GM23338 (cell line): Measurements from ENCODE around the gene SBK1. TPM values are rescaled to one million over a fixed set of nuclear protein-coding genes. Genes with fewer than 3 reads are reported as not detected.

ENCODE experiments used
- ATAC-seq: fragments of 200-7000 bp; cut with Tn5 transposase; 3 replicates; pipeline ENCODE4 v1.9.1; 2020
- DNase-seq: peaks from one replicate; pipeline ENCODE4 v3.0.0-alpha.2; 2015; ENCODE audit warnings: low spot score
- H2AFZ ChIP-seq: fragments of 200-600 bp; sonication (generic); 2 replicates; pipeline ENCODE4 v1.8.0; 2016; ENCODE audit warnings: antibody characterized with exemption, mild to moderate bottlenecking, moderate library complexity
- H3F3A ChIP-seq: fragments of 200-600 bp; sonication (generic); replicated peaks from 2 replicates; pipeline ENCODE4 v1.8.0; 2017; ENCODE audit warnings: antibody characterized with exemption, mixed run types, low read depth
- H3K27ac ChIP-seq: fragments of 200-600 bp; sonication (generic); 2 replicates; pipeline ENCODE4 v1.6.1; 2016; ENCODE audit warnings: low read depth
- H3K27me3 ChIP-seq: fragments of 200-600 bp; sonication (generic); 2 replicates; pipeline ENCODE4 v1.8.0; 2016; ENCODE audit warnings: mild to moderate bottlenecking, mixed run types, moderate library complexity; ENCODE audit not compliant: insufficient read depth
- H3K36me3 ChIP-seq: fragments of 200-600 bp; sonication (generic); 2 replicates; pipeline ENCODE4 v1.8.0; 2016; ENCODE audit warnings: mild to moderate bottlenecking; ENCODE audit not compliant: insufficient read depth
- H3K4me1 ChIP-seq: fragments of 200-600 bp; sonication (generic); 2 replicates; pipeline ENCODE4 v1.8.0; 2016; ENCODE audit warnings: mild to moderate bottlenecking, moderate library complexity; ENCODE audit not compliant: insufficient read depth
- H3K4me2 ChIP-seq: fragments of 200-600 bp; sonication (generic); 2 replicates; pipeline ENCODE4 v1.7.1; 2017; ENCODE audit warnings: mixed run types
- H3K4me3 ChIP-seq: fragments of 200-600 bp; sonication (generic); 2 replicates; pipeline ENCODE4 v1.6.1; 2016; ENCODE audit warnings: mixed run types
- H3K79me2 ChIP-seq: fragments of 200-600 bp; sonication (generic); replicated peaks from 2 replicates; pipeline ENCODE4 v1.8.0; 2017; ENCODE audit warnings: mild to moderate bottlenecking; ENCODE audit not compliant: insufficient read depth
- H3K9me2 ChIP-seq: fragments of 200-600 bp; sonication (generic); 2 replicates; pipeline ENCODE4 v1.8.0; 2017; ENCODE audit not compliant: insufficient read depth
- H4K20me1 ChIP-seq: fragments of 200-600 bp; sonication (generic); replicated peaks from 2 replicates; pipeline ENCODE4 v1.8.0; 2017; ENCODE audit warnings: mild to moderate bottlenecking; ENCODE audit not compliant: insufficient read depth
- H3K27ac Mint-ChIP-seq: 2 replicates; pipeline ENCODE4 v1.8.0; 2020; ENCODE audit warnings: inconsistent platforms, mild to moderate bottlenecking, moderate library complexity, mixed read lengths
- H3K27me3 Mint-ChIP-seq: 3 replicates; pipeline ENCODE4 v1.8.0; 2022; ENCODE audit warnings: low read depth, mild to moderate bottlenecking, moderate library complexity, mixed read lengths, inconsistent platforms; ENCODE audit not compliant: insufficient read depth, poor library complexity
- H3K36me3 Mint-ChIP-seq: 3 replicates; pipeline ENCODE4 v1.8.0; 2021; ENCODE audit warnings: low read depth, mild to moderate bottlenecking, inconsistent platforms, moderate library complexity, mixed read lengths
- H3K4me1 Mint-ChIP-seq: 3 replicates; pipeline ENCODE4 v1.8.0; 2020; ENCODE audit warnings: mild to moderate bottlenecking, inconsistent platforms, mixed read lengths
- H3K4me3 Mint-ChIP-seq: 3 replicates; pipeline ENCODE4 v1.8.0; 2021; ENCODE audit warnings: moderate library complexity, mild to moderate bottlenecking, inconsistent platforms, mixed read lengths
- H3K9me3 Mint-ChIP-seq: 3 replicates; pipeline ENCODE4 v1.8.0; 2020; ENCODE audit warnings: moderate library complexity, mild to moderate bottlenecking, inconsistent platforms, mixed read lengths
- CREB1 ChIP-seq: fragments of 250-450 bp; sonication (Bioruptor Pico); IDR thresholded peaks from 2 replicates; pipeline ENCODE4 v1.5.0; 2020; ENCODE audit warnings: low read depth, mild to moderate bottlenecking, moderate library complexity
- ETS1 ChIP-seq: IDR thresholded peaks from 2 replicates; pipeline ENCODE4 v1.6.1; 2016; ENCODE audit warnings: antibody characterized with exemption
- EZH2 ChIP-seq: fragments of 200-600 bp; sonication (generic); IDR thresholded peaks from one replicate; pipeline ENCODE4 v1.8.0; 2017; ENCODE audit warnings: antibody characterized with exemption, mild to moderate bottlenecking, low read depth; ENCODE audit not compliant: unreplicated experiment
- JUNB ChIP-seq: IDR thresholded peaks from one replicate; pipeline ENCODE4 v1.6.1; 2016; ENCODE audit warnings: antibody characterized with exemption; ENCODE audit not compliant: unreplicated experiment
- POLR2AphosphoS5 ChIP-seq: IDR thresholded peaks from 2 replicates; pipeline ENCODE4 v1.6.1; 2016; ENCODE audit warnings: antibody characterized with exemption, low read depth
- STAT1 ChIP-seq: IDR thresholded peaks from one replicate; pipeline ENCODE4 v1.6.1; 2016; ENCODE audit warnings: antibody characterized with exemption; ENCODE audit not compliant: unreplicated experiment
- ZNF114 ChIP-seq: fragments of 250-450 bp; sonication (Bioruptor Pico); IDR thresholded peaks from 2 replicates; pipeline ENCODE4 v1.5.0; 2020; ENCODE audit warnings: mild to moderate bottlenecking, moderate library complexity
- ZNF331 ChIP-seq: fragments of 250-450 bp; sonication (Bioruptor Pico); IDR thresholded peaks from 2 replicates; pipeline ENCODE4 v1.5.0; 2020; ENCODE audit warnings: low read depth, mild to moderate bottlenecking, moderate library complexity
- polyA plus RNA-seq: library from polyadenylated mRNA; unstranded; fragments of >200 nt; fragmentation: Nextera tagmentation; extraction: Ambion mirVana; gene quantifications from 2 replicates; pipeline ENCODE4 v1.2.1, GENCODE V29; 2016
- total RNA-seq: library from RNA; depleted of rRNA; stranded (reverse); fragments of >200 nt; shearing (Covaris generic); gene quantifications from 2 replicates; pipeline ENCODE4 v1.2.3, GENCODE V29; 2014
- TF ChIP-seq, protein P1 (sequence below): IDR thresholded peaks from one replicate; pipeline ENCODE4 v1.6.1; 2018; ENCODE audit warnings: antibody characterized with exemption; ENCODE audit not compliant: unreplicated experiment
- TF ChIP-seq, protein P2 (sequence below), 2 experiments: fragments of 200-600 bp in 1 of 2; sonication (generic) in 1 of 2; conservative IDR thresholded peaks; 2 replicates each; pipeline versions ENCODE4 v1.5.1 to v1.6.1; 2016 to 2017; ENCODE audit warnings: antibody characterized with exemption in 2 of 2, low read depth in 2 of 2, mild to moderate bottlenecking in 2 of 2, moderate library complexity in 1 of 2

Gene SBK1
- total and polyA plus RNA-seq, 2 experiments from 2014 or later, result 23.9 to 68.1 TPM

DNA sequence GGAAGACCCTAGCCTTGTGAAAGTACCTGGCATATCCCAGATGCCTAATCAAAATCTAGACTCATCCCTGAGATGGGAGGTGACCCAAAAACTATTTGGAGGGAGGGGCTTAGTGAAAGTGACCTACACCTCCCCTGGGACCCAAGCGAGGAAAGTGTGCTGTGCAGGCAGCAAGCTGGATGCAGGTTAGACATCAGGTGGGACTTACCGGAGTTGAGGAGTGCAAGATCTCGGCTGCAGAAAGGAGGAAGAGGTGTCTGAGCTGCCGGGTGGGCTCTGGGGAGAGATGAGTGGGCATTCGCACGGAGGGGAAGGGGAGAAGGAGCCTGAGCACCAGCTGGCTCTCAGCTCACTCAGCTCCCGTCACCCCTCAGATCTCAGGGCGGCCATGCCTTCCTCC, 10.3 kb upstream of the SBK1 start:
- 0 out of 2 replicates have a peak, but pooled peaks cover 10% of the 10 kb centered on the region for H3F3A ChIP-seq
- peaks cover 15% of the 10 kb centered on the region for H3K27me3 Mint-ChIP-seq
- no peaks in the 10 kb centered on the region; the same call in 1 of the 2 replicates for H4K20me1 ChIP-seq
- H3K4me3 Mint-ChIP-seq, result no peak overlapping the region; the same call in 2 of the 3 replicates
- H3K79me2 ChIP-seq, result no peaks in the 10 kb centered on the region
- no peak for TF ChIP-seq ZNF114 (CRISPR knock-in tag)
- no peak for TF ChIP-seq CREB1 (CRISPR knock-in tag)
- TF ChIP-seq JUNB, result no peak
- TF ChIP-seq, protein P1, sequence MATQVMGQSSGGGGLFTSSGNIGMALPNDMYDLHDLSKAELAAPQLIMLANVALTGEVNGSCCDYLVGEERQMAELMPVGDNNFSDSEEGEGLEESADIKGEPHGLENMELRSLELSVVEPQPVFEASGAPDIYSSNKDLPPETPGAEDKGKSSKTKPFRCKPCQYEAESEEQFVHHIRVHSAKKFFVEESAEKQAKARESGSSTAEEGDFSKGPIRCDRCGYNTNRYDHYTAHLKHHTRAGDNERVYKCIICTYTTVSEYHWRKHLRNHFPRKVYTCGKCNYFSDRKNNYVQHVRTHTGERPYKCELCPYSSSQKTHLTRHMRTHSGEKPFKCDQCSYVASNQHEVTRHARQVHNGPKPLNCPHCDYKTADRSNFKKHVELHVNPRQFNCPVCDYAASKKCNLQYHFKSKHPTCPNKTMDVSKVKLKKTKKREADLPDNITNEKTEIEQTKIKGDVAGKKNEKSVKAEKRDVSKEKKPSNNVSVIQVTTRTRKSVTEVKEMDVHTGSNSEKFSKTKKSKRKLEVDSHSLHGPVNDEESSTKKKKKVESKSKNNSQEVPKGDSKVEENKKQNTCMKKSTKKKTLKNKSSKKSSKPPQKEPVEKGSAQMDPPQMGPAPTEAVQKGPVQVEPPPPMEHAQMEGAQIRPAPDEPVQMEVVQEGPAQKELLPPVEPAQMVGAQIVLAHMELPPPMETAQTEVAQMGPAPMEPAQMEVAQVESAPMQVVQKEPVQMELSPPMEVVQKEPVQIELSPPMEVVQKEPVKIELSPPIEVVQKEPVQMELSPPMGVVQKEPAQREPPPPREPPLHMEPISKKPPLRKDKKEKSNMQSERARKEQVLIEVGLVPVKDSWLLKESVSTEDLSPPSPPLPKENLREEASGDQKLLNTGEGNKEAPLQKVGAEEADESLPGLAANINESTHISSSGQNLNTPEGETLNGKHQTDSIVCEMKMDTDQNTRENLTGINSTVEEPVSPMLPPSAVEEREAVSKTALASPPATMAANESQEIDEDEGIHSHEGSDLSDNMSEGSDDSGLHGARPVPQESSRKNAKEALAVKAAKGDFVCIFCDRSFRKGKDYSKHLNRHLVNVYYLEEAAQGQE, result no peak
- TF ChIP-seq EZH2, result no peak
- TF ChIP-seq, protein P2, sequence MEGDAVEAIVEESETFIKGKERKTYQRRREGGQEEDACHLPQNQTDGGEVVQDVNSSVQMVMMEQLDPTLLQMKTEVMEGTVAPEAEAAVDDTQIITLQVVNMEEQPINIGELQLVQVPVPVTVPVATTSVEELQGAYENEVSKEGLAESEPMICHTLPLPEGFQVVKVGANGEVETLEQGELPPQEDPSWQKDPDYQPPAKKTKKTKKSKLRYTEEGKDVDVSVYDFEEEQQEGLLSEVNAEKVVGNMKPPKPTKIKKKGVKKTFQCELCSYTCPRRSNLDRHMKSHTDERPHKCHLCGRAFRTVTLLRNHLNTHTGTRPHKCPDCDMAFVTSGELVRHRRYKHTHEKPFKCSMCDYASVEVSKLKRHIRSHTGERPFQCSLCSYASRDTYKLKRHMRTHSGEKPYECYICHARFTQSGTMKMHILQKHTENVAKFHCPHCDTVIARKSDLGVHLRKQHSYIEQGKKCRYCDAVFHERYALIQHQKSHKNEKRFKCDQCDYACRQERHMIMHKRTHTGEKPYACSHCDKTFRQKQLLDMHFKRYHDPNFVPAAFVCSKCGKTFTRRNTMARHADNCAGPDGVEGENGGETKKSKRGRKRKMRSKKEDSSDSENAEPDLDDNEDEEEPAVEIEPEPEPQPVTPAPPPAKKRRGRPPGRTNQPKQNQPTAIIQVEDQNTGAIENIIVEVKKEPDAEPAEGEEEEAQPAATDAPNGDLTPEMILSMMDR (conservative IDR thresholded peaks at IDR 0.05; ENCODE audit: low read depth in 2 of 2), result no peak
- TF ChIP-seq ZNF331 (CRISPR knock-in tag), result no peak
- no peak for TF ChIP-seq POLR2AphosphoS5
- TF ChIP-seq ETS1, result no peak
- no peak for TF ChIP-seq STAT1
- no peaks in the 10 kb centered on the region for H3K4me1 ChIP-seq
- H2AFZ ChIP-seq, result no peak overlapping the region
- H3K4me3 ChIP-seq, result no peak overlapping the region
- H3K36me3 ChIP-seq, result no peaks in the 10 kb centered on the region
- H3K27me3 ChIP-seq, result peaks cover 5% of the 10 kb centered on the region
- ATAC-seq (no peak), DNase-seq (no peak)
- H3K4me1 Mint-ChIP-seq, result peaks cover 8% of the 10 kb centered on the region
- no peak overlapping the region for H3K27ac ChIP-seq
- no peak overlapping the region for H3K4me2 ChIP-seq
- no peaks in the 10 kb centered on the region for H3K9me2 ChIP-seq
- H3K9me3 Mint-ChIP-seq, result no peaks in the 10 kb centered on the region
- H3K36me3 Mint-ChIP-seq, result peaks cover 9% of the 10 kb centered on the region; the same call in 2 of the 3 replicates
- no peak overlapping the region for H3K27ac Mint-ChIP-seq
